ENCODE measurements around the gene CHRNA1.
A peak's percentile ranks its signal among the peaks of the same experiment; 100 is the strongest.

Gene CHRNA1

GRCh38 chr2:174763780-174764179 is 492 bp downstream of the CHRNA1 start:
- TF ChIP-seq CTCF (conservative IDR thresholded peaks at IDR 0.05; ENCODE audit: low read length): no peak
- H3K4me3 ChIP-seq (ENCODE audit: low read length): no peak overlapping the region

GRCh38 chr2:174762464-174762863 is 1.8 kb downstream of the CHRNA1 start:
- DNase-seq (ENCODE audit: low read depth): no peak

More at GRCh38 chr2:174763780-174764179, 492 bp downstream of the CHRNA1 start:
- DNase-seq (ENCODE audit: low read depth): no peak

GRCh38 chr2:174761837-174762236 is 2.4 kb downstream of the CHRNA1 start:
- peak; percentile 40 for DNase-seq (ENCODE audit: low read depth)
- no peak for TF ChIP-seq CTCF (conservative IDR thresholded peaks at IDR 0.05; ENCODE audit: low read length)
- no peak overlapping the region for H3K4me3 ChIP-seq (ENCODE audit: low read length)

More at GRCh38 chr2:174762464-174762863, 1.8 kb downstream of the CHRNA1 start:
- no peak for TF ChIP-seq CTCF (conservative IDR thresholded peaks at IDR 0.05; ENCODE audit: low read length)
- no peak overlapping the region for H3K4me3 ChIP-seq (ENCODE audit: low read length)

GRCh38 chr2:174760845-174761473 is 3.3 kb downstream of the CHRNA1 start:
- no peak overlapping the region for H3K4me3 ChIP-seq (ENCODE audit: low read length)
- TF ChIP-seq CTCF (conservative IDR thresholded peaks at IDR 0.05; ENCODE audit: low read length): no peak
- DNase-seq (ENCODE audit: low read depth): no peak

- no peak overlapping the region for H3K4me3 ChIP-seq (ENCODE audit: low read length)
- no peak for DNase-seq (ENCODE audit: low read depth)
- no peak for TF ChIP-seq CTCF (conservative IDR thresholded peaks at IDR 0.05; ENCODE audit: low read length)
Measured at GRCh38 chr2:174759381-174760065, 4.7 kb downstream of the CHRNA1 start.

GRCh38 chr2:174756743-174757142 is 7.5 kb downstream of the CHRNA1 start:
- DNase-seq (ENCODE audit: low read depth): no peak
- no peak for TF ChIP-seq CTCF (conservative IDR thresholded peaks at IDR 0.05; ENCODE audit: low read length)
- no peak overlapping the region for H3K4me3 ChIP-seq (ENCODE audit: low read length)

- DNase-seq (ENCODE audit: low read depth): no peak
- TF ChIP-seq CTCF (conservative IDR thresholded peaks at IDR 0.05; ENCODE audit: low read length): no peak
- H3K4me3 ChIP-seq (ENCODE audit: low read length): no peak overlapping the region
Measured at GRCh38 chr2:174753038-174753633, 11.1 kb downstream of the CHRNA1 start.

All from AG10803 (cell line).